NCI-H1436 (cell line): ENCODE data around the gene FOXC2.

Experiments used
- DNase-seq: peaks from one replicate; lab custom pipeline; 2025; lab: John Stamatoyannopoulos, UW

Gene FOXC2

DNA sequence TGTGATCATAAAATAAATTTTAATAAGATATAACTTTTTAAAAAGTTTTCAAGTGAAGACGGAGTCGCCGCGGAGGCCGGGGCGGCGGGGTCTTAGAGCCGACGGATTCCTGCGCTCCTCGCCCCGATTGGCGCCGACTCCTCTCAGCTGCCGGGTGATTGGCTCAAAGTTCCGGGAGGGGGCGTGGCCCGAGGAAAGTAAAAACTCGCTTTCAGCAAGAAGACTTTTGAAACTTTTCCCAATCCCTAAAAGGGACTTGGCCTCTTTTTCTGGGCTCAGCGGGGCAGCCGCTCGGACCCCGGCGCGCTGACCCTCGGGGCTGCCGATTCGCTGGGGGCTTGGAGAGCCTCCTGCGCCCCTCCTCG is at the start of gene FOXC2:
FOXC2 (plus strand) TSS at position 229 of the 365 bp plus-strand sequence. CDS start 507 bp downstream, outside the sequence.
- no peak for DNase-seq

DNA sequence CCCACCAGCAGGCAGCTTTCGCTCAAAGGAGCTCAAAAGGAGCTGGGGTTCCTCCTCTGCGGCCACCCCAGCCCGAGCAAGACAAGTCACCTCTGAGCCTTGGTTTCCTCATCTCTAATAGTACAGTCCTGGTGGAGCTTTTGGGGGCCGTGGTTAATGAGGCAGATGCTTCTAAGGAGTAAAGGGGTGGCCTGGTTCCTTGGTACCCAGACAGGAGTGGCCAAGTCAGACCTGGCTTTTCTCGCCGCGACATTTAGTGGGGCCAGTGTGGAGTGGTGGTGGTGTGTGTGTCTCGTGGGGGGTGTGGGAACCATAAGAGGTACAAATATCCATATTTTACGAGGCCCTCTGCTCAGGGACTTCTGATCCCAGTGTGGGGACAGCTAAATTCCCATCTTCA is 49.6 kb upstream of the FOXC2 start:
- DNase-seq: no peak

DNA sequence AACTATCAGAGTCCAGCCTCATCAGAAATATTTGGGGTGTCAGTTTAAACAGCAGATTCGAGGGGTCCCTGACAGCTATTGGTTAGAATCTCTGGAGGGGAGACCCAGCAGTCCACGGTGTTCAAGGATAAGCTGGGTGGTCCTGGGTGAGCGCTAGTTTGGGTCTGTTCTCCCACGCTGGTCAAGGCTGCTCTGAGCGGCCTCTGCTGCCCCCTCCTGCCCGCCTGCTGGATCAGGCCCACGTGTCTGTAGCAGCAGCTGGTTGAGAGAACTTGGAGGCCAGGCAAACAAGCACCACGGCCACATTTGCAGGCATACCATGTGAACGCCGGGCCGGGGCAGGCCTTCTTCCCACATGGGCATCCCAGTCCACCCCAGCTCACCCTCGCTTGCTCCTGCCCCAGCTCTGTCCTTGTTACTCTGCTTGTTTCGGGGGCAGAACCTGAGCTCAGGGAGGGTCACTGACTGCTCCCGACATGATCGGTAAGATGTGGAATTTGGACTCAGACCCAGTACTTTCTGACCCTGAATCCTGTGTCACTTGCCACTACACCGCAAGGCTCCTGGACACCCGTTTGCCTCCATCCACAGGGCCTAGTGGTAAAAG is 48.9 kb upstream of the FOXC2 start:
- no peak for DNase-seq

DNA sequence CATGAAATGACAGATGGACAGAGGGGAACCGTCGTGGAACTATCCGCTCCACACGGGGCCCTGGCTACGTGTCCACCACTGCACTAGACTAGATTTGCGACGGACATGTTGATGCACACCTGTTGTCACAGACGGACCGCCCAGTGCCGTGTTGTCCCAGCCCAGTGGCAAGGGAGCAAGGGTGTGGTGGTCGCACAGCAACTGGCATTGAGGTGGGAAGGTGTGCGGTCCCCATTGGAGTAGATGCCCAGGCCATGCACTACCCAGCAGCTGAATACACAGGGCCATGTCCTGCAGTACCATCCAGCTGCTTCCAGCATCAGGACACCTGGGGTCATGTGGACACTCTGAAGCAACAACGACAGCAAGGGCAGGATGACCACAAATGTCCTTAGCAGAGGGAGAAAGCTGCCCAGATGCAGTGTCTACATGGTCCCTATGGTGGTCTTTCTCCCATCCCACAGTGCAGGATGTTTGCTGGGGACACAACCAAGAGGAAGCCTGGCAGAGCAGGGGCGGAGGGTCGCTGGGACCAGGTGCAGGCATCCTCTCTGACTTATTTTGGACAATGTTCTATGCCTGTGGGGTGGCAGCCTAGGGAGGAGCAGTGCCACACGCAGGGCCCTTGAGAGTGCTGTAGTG is 47.5 kb upstream of the FOXC2 start:
- DNase-seq: no peak

DNA sequence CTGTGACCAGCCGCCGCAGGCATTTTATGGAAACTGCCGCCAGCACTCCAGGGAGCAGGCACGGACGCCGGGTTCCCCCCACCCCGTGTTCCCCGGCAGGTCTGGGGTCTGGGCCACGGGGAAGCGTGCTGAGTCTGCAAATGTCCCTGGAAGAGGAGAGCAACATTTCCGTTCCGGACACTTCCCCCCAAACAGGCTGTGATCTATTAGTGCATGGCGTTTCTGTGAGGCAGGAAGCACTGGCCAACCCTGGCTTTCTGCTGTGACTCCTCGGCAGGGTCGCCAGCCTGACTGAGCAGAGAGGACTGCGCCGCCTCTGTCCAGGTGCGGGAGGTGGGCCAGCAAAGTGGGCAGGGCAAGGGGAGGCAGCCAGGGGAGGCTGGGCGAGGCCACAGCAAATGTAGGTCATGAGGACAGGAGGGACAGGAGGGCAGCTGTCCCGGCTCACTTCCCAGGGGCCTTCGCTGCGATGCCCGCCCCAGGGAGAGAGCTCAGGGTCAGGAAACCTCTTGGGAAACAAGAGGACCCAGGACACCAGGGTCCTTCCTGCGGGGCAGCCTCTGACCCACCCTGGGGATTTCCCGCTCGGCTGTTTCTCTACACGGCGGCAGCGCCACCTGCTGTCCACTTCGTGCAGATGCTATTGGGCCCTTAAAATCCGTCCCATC is 46.8 kb upstream of the FOXC2 start:
- peak; percentile 19 for DNase-seq

DNA sequence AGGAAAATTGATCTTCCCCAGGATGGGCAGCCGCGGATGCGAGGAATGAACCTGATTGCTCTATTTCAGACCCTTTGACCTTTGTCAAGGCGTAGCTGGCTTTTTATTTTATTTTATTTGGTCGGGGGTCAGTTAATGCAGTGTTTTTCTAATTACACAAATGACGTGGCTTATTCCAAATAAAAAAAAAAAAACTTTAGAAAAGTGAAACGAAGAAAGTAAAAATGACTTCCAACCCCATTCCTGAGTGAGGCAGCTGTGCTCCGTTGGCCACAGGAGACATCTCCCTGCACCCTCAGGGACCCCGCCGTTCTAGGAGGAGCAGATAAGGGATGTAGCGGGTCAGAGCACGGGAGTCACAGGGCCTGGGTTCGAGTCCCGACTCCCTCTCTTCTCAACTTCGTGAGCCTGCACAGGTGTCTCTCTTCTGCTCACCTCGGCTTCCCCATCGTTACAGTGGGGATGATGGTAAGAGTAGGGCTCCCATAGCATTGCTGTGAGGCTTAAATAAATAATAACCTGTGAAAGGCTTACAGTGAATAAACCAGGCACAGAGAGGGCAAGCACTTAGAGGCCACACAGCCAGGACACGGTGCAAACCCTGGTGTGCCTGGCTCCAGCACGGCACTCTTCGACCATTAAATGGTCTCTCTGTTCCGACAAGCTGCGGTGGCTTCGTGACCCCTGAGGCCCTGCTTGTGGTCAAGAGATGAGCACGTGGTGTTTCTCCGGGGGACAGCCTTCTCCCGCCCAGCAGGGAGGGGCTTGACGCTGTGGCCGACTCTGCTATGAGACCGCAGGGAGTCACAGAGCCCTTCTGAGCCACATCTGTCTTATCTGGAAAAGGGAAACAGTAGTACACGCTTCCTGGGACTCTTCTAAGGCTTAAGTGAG is 46.1 kb upstream of the FOXC2 start:
- no peak for DNase-seq

DNA sequence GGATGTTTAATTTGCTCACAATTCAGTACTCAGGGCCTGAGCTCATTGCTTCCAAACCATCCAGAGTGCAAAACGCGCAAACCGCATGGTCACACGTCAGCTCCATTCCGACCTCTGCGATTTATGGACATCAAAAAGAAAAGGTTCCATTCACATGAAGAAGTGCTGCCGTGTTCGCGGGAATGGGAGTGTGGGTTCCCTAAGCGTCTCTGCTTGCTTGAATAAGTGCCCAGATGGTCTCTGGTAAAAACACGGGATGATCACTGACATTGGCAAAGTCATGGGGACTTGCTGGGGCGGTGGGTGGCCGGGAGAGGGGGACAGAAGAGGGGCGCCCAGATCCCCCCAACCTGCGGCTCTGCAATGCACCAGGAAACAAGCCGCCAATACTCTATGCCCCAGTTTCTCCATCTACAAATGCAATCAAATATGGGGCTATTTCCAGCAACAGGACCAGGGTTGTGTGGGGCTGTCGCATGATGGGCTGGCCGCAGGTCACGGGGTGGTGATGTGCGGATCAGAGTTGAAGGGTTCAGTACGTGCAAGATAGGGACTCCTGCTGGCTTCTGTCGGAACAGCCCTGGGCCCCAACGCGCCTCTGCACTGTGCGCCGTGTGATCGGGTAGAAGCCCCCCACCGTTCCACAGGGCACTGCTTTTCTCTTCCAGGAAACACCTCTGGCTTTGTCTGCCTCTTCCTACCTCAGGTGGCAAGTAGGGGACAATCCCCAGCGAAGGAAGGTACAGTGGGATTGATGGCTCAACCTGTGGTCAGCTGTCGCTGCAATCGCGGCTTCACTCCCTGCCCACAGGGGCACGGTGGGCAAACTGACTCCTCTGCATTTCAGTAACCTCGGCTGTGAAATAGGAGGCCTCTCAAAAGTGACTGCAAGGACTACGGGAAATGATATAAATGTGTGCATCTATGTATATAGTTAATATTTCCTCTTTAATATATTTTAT is 45.1 kb upstream of the FOXC2 start:
- no peak for DNase-seq

DNA sequence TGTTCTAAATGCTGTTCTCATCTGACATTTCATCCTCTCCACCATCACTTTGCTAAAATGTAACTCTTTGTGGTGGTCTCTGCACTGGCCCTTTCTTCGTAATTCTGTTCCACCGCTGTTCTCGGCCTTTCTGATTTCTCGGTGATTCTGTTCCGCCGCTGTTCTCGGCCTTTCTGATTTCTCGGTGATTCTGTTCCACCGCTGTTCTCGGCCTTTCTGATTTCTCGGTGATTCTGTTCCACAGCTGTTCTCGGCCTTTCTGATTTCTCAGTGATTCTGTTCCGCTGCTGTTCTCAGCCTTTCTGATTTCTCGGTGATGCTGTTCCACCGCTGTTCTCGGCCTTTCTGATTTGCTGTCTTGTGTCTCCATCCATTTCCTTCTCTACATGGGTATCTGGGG is 44.0 kb upstream of the FOXC2 start:
- no peak for DNase-seq

DNA sequence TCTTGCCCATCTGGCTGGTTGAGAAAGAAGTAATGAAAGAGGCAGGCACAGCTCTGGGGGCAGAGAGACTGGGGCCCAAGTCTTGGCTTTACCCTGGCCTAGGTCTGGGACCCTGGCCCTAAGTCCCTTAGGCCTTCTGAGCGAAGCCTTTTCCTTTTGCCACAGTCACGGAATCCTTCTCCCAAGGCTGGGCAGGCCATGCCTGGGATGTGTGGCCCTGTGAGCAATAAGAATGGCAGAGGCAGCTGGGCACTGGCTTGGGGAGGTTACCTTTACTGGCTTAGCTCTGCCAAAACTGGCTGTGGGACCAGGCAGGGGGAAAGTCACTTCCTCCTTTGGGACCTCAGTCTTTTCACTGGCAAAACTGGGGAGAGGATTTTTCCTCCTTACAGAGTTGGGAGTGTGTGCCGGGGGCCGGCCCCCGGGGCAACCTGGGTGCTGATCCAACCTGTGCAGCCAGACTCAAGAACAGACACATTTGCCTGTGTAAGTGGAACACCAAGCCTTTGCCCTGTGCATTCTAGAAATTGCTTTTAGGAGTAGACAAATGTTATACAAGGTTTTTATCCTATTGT is 43.4 kb upstream of the FOXC2 start:
- DNase-seq: no peak

DNA sequence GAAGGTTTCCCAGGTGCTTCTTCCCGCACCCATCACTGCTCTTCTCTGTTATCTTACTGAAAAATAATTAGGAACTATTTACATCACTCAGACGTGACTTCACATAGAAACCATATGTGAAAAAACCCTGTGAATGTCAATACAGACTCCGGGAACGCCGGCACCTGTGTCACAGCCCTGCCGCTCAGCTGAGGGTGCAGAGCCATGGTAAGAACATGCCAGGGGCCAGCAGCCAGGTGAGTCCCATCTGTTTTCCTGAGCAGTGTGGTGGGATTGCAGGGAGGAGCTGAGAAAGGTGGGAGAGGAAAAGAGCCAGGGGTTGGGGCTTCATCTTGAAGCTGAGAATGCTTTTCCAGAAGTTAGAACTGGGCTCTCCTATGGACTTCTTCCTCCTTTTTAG is 42.6 kb upstream of the FOXC2 start:
- no peak for DNase-seq

DNA sequence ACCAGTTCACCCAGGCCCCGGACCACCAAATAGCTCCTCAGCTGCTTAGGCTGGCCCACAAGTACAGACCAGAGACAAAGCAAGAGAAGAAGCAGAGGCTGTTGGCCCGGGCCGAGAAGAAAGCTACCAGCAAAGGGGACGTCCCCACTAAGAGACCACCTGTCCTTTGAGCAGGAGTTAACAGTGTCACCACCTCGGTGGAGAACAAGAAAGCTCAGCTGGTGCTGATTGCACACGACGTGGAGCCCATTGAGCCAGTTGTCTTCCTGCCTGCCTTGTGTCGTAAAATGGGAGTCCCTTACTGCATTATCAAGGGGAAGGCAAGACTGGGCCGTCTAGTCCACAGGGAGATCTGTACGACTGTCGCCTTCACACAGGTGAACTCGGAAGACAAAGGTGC is 40.9 kb upstream of the FOXC2 start:
- no peak for DNase-seq

DNA sequence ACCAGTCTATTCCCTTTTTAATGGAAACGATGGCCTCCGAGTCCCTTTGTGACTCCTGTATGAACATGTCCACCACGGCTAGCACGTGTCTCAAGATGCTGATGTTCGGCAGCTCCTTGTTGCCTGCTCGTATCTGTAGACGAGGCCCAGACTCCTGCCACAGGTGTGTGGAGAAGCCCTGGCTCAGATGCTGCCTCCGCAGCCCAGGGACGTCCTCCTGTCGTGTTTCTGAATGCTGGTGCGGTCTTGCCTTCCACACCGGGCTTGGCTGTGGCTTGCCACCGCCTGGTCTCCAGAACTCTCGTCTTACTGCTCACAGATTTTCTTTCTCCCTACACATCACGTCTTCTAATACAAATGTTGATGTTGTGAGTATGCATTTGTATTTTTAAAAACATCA is 39.3 kb upstream of the FOXC2 start:
- no peak for DNase-seq

DNA sequence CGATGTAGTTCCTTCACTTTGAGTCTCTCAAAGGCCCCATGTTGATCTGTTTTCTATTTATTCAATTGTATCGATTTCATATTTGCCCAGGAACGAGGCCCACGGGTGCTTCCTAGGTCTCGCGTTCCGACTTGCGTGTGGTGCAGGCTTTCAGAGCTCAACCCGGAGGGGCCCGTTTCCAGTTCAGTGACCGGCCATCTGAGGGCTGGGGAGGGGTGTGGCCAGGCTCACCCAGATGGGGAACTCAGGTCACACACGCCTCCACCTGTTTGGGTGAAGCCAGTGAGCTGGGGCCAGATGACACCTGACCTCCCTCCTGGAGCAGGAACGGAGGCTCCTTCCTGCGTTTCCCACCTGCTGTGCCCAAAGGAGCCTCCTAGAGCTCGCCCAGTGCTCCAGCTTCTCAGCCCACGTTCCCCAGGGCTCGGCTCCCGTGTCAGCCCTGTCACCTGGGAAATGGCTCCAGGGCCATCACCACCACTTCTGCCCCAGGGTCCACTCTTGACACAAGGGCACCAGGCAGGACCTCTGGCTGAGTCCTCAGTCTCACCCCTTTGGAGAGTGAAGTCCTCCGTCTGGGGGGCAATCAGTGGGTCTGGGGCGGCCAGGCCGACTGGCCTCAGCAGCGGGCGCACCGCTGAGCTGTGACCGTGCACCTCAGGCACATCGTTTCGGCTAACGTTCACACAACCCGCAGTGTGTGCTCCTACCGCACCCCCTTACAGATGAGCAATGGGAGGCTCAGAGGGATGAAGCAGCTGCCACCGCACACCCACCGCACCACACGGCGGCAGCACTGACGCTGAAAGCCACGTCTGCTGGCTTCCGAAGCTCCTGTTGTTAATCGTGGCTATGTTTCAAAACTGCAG is 38.3 kb upstream of the FOXC2 start:
- DNase-seq: no peak

DNA sequence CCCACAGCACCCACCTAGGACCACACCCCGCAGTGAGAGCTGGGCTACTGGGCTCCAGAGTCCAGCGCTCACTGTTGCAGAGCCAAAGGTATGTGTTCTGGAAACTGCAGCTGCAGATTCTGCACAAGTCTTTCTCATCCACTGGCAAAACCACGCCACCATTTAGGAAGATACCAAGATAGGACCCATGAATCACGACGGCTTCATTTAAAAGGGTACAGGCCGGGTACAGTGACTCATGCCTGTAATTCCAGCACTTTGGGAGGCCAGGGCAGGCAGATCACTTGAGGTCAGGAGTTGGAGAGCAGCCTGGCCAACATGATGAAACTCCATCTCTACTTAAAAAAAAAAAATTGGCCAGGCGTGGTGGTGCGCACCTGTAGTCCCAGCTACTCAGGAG is 37.5 kb upstream of the FOXC2 start:
- DNase-seq: no peak

DNA sequence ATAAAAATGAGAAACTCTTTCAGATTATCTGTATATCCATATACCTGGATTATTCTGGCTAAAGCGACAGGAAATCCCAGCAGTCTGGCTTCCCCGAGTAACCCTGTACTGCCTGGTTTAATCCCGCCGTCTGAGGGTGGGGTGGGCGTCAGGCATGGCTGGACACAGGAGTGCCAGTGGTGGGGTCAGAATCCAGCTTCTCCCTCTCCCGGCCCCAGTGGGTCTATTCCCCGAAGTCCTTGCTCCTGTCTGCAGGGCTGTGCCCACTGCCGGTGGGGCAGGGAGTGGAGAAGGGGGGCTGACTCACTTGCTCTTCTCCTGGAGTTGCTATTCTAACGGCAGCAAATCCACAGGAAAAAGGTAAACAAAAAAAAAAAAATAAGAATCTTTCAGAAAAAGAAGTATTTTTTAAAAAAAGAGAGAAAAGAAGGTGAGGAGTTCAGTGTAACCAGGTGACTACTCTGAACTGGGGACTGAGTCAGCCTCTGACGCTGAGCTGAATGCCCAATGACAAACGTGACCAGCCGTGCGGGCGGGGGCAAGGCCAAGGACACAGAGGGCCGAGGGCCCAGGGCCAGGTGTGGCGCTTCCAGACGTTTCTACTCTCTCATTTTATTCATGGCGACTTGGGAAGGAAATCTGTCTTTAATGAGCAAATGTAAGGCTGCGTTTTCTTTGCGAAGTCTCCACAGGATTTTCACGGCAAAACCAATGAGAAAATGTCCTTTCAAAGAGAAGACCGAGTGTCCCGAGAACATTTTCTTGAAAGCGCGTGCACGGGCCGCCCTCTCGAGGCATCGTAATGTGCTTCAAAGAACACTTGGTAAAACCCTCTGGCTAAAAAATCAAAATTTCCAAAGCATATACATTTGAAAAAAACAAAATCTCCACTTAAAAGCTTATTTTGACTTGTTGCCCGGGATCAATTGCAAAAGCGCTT is 36.1 kb upstream of the FOXC2 start:
- DNase-seq: no peak

DNA sequence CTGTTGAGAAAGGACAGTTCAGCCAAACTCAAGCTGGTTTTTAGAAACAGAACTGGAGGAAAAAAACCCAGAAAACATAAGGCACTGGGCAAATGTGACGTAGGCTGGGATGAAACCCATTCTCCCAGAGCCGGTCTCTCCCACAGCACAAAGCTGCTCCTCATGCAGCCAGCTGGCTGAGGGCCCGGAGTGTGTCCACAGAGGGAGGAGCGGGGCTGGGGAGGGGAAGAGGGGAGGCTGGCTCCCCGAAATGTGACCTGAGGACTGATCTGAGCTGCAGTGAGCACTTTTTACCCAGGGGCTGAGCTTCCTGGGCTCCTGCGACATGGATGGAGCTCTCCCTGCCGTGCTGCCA is 35.5 kb upstream of the FOXC2 start:
- DNase-seq: no peak

DNA sequence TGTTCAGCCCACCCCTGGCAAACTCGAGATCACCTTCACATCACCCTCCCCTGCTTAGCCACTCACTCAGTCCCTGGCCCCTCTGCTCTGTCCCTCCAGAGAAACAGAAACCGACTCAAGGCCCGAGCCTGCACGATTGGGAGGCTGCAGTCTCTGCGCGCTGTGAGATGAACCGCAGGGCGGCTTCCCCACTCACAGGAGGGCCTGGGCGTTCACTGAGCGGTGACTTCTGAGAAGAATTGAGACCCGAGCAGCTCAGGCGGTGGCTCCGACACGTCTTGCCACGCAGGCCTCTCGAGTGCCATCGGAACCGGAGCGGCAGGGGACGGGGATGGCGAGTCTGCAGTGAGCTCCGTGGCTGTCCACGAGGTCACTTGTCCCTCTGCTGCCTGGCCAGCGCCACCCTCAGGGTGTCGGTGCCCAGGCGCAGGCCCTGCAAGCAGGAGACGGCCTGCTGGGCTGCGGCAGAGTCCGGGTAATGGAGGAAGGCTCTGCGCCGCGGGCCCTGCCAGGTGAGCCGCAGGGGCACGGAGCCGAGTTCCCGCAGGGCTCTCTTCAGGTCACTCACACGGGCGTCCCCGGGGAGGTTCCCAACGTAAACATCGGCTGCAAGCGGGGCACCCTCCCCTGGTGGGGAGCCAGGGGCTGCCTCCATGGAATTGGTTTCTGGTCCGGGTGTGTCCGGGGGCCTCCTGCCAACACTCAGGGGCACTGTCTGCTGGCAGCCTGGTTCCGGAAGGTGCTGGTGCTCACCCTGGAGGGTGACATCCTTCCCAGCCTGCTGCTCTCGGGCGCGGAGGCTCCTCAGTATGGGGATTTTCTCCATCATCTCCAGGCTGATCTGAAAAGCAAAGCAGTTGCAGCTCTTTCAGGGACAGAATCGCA is 34.7 kb upstream of the FOXC2 start:
- no peak for DNase-seq

DNA sequence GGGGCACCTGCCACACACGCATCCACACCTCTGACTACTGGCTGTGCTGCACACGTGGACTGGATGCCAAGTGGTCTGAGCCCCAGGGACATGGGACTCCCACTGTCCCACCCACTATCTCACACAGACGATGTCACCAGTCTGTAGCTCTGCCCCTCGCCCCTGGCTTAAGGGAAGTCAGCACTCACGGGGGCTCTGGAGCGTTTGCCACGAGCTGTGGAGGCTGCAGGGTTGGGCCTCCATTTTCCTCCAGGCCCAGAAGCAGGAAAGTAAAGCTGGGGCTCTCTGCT is 34.2 kb upstream of the FOXC2 start:
- DNase-seq: no peak
